HL-60 (cell line): ENCODE results near the gene FUT3.
A peak's percentile ranks its signal among the peaks of the same experiment; 100 is the strongest.

Experiments
- DNase-seq, 2 experiments: peaks; one replicate each; pipeline ENCODE4 v3.0.0-alpha.2; 2010 to 2020; ENCODE audit warnings: low read depth in 1 of 2, low spot score in 1 of 2
- H3K27ac ChIP-seq: fragments of 250-450 bp; sonication (Bioruptor Pico); replicated peaks from 2 replicates; pipeline ENCODE4 v1.5.1; 2020; ENCODE audit warnings: mild to moderate bottlenecking, moderate library complexity
- H3K27me3 ChIP-seq: fragments of 250-450 bp; sonication (Bioruptor Pico); 2 replicates; pipeline ENCODE4 v1.5.1; 2021; ENCODE audit warnings: mild to moderate bottlenecking, moderate library complexity; ENCODE audit not compliant: insufficient read depth, poor library complexity, severe bottlenecking
- H3K4me3 ChIP-seq: replicated peaks from 2 replicates; pipeline ENCODE4 v1.5.1; 2011; ENCODE audit warnings: mild to moderate bottlenecking, control low read depth, low read length; ENCODE audit not compliant: insufficient read depth
- GABPA ChIP-seq: IDR thresholded peaks from 2 replicates; pipeline ENCODE4 v1.6.1; 2012; ENCODE audit warnings: low read depth
- POLR2AphosphoS5 ChIP-seq: IDR thresholded peaks from 2 replicates; pipeline ENCODE4 v1.6.1; 2012; ENCODE audit warnings: low read depth
- SPI1 ChIP-seq: IDR thresholded peaks from 2 replicates; pipeline ENCODE4 v1.6.1; 2012; ENCODE audit warnings: low read depth, mild to moderate bottlenecking, borderline replicate concordance
- TF ChIP-seq, protein P1 (sequence below): IDR thresholded peaks from 2 replicates; pipeline ENCODE4 v1.6.1; 2012; ENCODE audit warnings: low read depth; ENCODE audit not compliant: insufficient replicate concordance
- TF ChIP-seq, protein P2 (sequence below): IDR thresholded peaks from one replicate; pipeline ENCODE4 v1.5.1; 2011; ENCODE audit warnings: low read length, control low read depth, inconsistent platforms; ENCODE audit not compliant: insufficient read depth

FUT3 gene

DNA sequence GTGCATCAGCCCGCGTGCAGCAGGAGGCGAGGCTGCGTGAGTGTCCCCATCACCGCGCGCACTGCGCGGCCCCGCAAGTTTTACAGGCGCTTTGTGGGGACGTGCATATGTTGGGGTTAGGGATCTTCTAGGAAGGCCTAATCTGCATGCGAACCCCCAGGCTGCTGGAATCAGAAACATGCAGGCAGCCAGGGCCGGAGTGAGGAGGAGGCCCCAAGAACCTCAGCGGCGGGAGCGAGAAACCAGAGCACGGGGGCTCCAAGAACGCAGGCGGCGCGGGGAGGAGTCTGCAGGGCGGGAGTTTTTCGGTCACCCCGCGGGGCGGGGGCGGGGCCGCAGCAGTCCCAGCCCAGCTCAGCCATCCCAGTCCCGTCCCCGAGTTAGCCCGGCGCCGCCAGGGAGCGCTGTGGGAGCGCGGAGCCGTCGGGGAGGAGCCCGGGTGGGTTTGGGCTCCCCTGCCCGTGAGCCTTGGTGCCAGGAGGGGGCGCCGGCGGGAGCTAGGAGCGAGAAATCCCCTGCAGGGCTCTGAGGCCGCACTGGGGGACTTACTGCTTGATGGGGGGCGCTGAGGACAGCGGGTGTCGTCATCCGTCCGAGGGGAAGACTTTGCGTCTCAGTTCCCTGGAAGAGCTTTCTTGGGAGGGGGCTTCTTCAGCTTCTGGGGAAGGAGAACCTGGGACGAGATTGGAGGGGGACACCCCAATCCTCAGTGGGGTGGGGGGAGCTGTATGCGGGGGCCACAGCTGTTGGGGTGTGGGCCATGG lies 47.3 kb downstream of the FUT3 start:
- peak overlapping the region; percentile 18 for H3K4me3 ChIP-seq
- TF ChIP-seq, protein P1, sequence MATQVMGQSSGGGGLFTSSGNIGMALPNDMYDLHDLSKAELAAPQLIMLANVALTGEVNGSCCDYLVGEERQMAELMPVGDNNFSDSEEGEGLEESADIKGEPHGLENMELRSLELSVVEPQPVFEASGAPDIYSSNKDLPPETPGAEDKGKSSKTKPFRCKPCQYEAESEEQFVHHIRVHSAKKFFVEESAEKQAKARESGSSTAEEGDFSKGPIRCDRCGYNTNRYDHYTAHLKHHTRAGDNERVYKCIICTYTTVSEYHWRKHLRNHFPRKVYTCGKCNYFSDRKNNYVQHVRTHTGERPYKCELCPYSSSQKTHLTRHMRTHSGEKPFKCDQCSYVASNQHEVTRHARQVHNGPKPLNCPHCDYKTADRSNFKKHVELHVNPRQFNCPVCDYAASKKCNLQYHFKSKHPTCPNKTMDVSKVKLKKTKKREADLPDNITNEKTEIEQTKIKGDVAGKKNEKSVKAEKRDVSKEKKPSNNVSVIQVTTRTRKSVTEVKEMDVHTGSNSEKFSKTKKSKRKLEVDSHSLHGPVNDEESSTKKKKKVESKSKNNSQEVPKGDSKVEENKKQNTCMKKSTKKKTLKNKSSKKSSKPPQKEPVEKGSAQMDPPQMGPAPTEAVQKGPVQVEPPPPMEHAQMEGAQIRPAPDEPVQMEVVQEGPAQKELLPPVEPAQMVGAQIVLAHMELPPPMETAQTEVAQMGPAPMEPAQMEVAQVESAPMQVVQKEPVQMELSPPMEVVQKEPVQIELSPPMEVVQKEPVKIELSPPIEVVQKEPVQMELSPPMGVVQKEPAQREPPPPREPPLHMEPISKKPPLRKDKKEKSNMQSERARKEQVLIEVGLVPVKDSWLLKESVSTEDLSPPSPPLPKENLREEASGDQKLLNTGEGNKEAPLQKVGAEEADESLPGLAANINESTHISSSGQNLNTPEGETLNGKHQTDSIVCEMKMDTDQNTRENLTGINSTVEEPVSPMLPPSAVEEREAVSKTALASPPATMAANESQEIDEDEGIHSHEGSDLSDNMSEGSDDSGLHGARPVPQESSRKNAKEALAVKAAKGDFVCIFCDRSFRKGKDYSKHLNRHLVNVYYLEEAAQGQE, result no peak
- TF ChIP-seq, protein P2, sequence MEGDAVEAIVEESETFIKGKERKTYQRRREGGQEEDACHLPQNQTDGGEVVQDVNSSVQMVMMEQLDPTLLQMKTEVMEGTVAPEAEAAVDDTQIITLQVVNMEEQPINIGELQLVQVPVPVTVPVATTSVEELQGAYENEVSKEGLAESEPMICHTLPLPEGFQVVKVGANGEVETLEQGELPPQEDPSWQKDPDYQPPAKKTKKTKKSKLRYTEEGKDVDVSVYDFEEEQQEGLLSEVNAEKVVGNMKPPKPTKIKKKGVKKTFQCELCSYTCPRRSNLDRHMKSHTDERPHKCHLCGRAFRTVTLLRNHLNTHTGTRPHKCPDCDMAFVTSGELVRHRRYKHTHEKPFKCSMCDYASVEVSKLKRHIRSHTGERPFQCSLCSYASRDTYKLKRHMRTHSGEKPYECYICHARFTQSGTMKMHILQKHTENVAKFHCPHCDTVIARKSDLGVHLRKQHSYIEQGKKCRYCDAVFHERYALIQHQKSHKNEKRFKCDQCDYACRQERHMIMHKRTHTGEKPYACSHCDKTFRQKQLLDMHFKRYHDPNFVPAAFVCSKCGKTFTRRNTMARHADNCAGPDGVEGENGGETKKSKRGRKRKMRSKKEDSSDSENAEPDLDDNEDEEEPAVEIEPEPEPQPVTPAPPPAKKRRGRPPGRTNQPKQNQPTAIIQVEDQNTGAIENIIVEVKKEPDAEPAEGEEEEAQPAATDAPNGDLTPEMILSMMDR, result peak; percentile 78
- no peak for TF ChIP-seq SPI1
- no peak for TF ChIP-seq POLR2AphosphoS5
- TF ChIP-seq GABPA, result no peak
- peaks cover 22% of the 10 kb centered on the region for H3K27me3 ChIP-seq
- no peak overlapping the region for H3K27ac ChIP-seq
- DNase-seq, result peak; percentile 90 to 91

DNA sequence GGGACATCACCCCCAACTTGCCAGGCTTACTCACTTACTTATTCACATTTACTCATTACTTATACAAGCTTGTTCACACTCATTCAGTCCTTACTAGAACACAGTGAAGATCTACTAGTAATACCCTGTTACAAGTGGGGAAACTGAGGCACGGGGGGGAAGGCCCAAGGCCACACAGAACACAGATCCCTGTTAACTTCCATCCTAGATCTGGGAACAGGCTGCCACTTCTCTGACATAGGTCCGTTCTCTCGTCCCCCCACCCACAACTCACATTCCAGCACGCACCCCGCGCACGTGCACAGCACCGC lies 47.9 kb downstream of the FUT3 start:
- DNase-seq, result no peak
- Histone ChIP-seq H3K27ac (no peak overlapping the region), H3K4me3 (peak overlapping the region; percentile 18), H3K27me3 (peaks cover 22% of the 10 kb centered on the region)
- TF ChIP-seq POLR2AphosphoS5 (no peak), GABPA (no peak), SPI1 (no peak)
- TF ChIP-seq, protein P1, result no peak
- TF ChIP-seq, protein P2, result no peak

DNA sequence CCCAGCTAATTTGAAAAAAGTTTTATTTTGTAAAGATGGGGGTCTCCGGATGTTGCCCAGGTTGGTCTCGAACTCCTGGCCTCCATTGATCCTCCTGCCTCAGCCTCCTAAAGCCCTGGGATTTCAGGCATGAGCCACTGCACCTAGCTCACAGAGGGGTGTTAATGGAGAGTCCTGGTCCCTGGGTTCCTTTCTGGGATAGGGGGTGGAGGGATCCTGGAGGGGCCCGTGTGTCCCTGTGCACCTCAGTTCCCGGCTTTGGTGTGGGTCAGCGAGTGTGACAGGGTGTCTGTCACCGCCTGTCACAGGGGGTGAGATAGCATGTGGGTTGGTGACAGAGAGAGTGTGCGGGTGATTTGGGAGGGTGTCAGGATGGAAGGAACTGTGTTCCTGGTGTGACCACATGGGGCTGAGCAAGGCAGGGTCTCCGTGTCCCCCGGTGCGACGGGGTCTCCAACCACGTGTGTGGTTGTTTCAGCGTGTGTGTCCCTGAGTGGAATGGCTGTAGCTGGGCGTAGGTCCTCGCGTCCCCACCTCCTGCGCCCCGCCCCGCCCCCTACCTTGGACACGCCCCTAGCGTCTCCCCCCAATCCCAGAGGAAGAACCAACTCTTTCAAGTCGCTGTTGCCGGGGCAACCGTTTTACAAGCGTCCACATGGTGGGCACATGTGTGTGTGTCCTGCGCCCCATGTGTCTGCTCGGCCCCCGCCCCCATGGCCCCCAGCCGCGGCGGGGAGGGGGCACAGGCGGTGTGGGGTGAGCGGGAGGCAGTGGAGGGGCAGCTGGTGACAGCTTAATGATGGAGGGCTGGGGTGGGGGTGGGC lies 49.2 kb downstream of the FUT3 start:
- Histone ChIP-seq H3K27ac (no peak overlapping the region), H3K4me3 (no peak overlapping the region), H3K27me3 (peaks cover 21% of the 10 kb centered on the region)
- DNase-seq, result no peak
- TF ChIP-seq SPI1, result no peak
- TF ChIP-seq, protein P2, result no peak
- no peak for TF ChIP-seq GABPA
- TF ChIP-seq POLR2AphosphoS5, result no peak
- TF ChIP-seq, protein P1, result no peak
